Uterus (tissue), 4 donors: ENCODE measurements around the gene CORO1C. TPM values are rescaled to one million over a fixed set of nuclear protein-coding genes. Genes with fewer than 3 reads are reported as not detected.
A peak's percentile ranks its signal among the peaks of the same experiment; 100 is the strongest.
"Not testable (repeated sequence)": the region's sequence is repeated elsewhere in the genome, so short reads cannot be mapped to it uniquely, and the experiment has no call there.

Source experiments
- DNase-seq, 2 donors: peaks; one replicate each; pipeline ENCODE4 v3.0.0-alpha.2; 2019 to 2020
- H3K27ac ChIP-seq, 2 donors: fragments of 200-600 bp; sonication (generic); 1 replicate in 1 of 2; 2 replicates in 1 of 2; pipeline ENCODE4 v1.5.1; 2016 to 2018
- H3K27me3 ChIP-seq, 2 donors: fragments of 200-600 bp; sonication (generic); one replicate each; pipeline ENCODE4 v1.5.1; 2018 to 2019; ENCODE audit warnings: control low read depth in 1 of 2
- H3K36me3 ChIP-seq, 2 donors: fragments of 200-600 bp; sonication (generic); one replicate each; pipeline ENCODE4 v1.5.1; 2019; ENCODE audit warnings: control low read depth in 1 of 2
- H3K4me1 ChIP-seq, 2 donors: fragments of 200-600 bp; sonication (generic); one replicate each; pipeline ENCODE4 v1.5.1; 2018 to 2019; ENCODE audit warnings: control low read depth in 1 of 2
- H3K4me3 ChIP-seq, 2 donors: fragments of 200-600 bp; sonication (generic); 1 replicate in 1 of 2; 2 replicates in 1 of 2; pipeline ENCODE4 v1.5.1; 2018 to 2019; ENCODE audit warnings: mild to moderate bottlenecking in 1 of 2
- H3K9me3 ChIP-seq, 2 donors: fragments of 200-600 bp; sonication (generic); one replicate each; pipeline ENCODE4 v1.5.1; 2019; ENCODE audit warnings: control low read depth in 1 of 2
- CTCF ChIP-seq, 4 experiments: fragments of 200-600 bp in 2 of 4; fragments of 450-650 bp in 2 of 4; sonication (generic) in 2 of 4; IDR thresholded peaks; one replicate each; pipeline ENCODE4 v1.5.1; 2016 to 2019; ENCODE audit warnings: antibody characterized with exemption in 4 of 4, mild to moderate bottlenecking in 2 of 4, moderate library complexity in 1 of 4
- POLR2A ChIP-seq, 2 donors: fragments of 450-650 bp; IDR thresholded peaks; one replicate each; pipeline ENCODE4 v1.6.1; 2016; ENCODE audit warnings: antibody characterized with exemption in 2 of 2, mild to moderate bottlenecking in 1 of 2, moderate library complexity in 1 of 2
- intact Hi-C: fragments of 100-400 bp; cut with DNase I; formaldehyde crosslinking; loops from one replicate; pipeline ENCODE4 v1.15.1; 2023; ENCODE audit warnings: low total_unique reads
- total RNA-seq, 4 donors: library from RNA; depleted of rRNA in 3 of 4; stranded (reverse); fragments of >200 nt in 3 of 4; gene quantifications; one replicate each; pipeline versions ENCODE4 v1.1.0 to v1.2.4, GENCODE V29; 2014 to 2023
- donor health status: DM: yes; HTN: yes; CAD: no.

The CORO1C gene
- total RNA-seq, 4 donors from 2014 or later: 129 to 357 (median 235) TPM

- DNase-seq: no peak
- Histone ChIP-seq H3K9me3 (no peaks in the 10 kb centered on the region), H3K4me3 (no peak overlapping the region), H3K27me3 (no peaks in the 10 kb centered on the region), H3K27ac (peak overlapping the region; percentile 66 to 69), H3K36me3 (no peaks in the 10 kb centered on the region), H3K4me1 (no peaks in the 10 kb centered on the region)
- TF ChIP-seq POLR2A (IDR thresholded peaks at IDR 0.05) (no peak), CTCF (IDR thresholded peaks at IDR 0.05) (no peak)
- intact Hi-C loops: loop anchor here (10.0 kb wide), 2 partner anchors 70 kb away; no protein-coding TSS in a partner anchor
These were observed 3.0 kb upstream of the CORO1C start for GRCh38 chr12:108734200-108734906.

- not testable (repeated sequence) for H3K4me3 ChIP-seq, H3K4me1 ChIP-seq, H3K27me3 ChIP-seq, DNase-seq, H3K36me3 ChIP-seq, H3K9me3 ChIP-seq
- H3K27ac ChIP-seq: peak overlapping the region; percentile 96 to 98
- intact Hi-C loops: loop anchor here (10.0 kb wide), 2 partner anchors 68 to 72 kb away; no protein-coding TSS in a partner anchor
These were observed 1.9 kb upstream of the CORO1C start for GRCh38 chr12:108733230-108733531.

GRCh38 chr12:108732489-108733229 lies 1.3 kb upstream of the CORO1C start:
- no peaks in the 10 kb centered on the region for H3K4me1 ChIP-seq
- H3K27ac ChIP-seq: peak overlapping the region; percentile 96 to 98
- no peaks in the 10 kb centered on the region for H3K27me3 ChIP-seq
- no peak for TF ChIP-seq POLR2A (IDR thresholded peaks at IDR 0.05)
- TF ChIP-seq CTCF (IDR thresholded peaks at IDR 0.05): no peak
- H3K9me3 ChIP-seq: no peaks in the 10 kb centered on the region
- no peaks in the 10 kb centered on the region for H3K36me3 ChIP-seq
- no peak for DNase-seq
- intact Hi-C loops: loop anchor here (10.0 kb wide), 2 partner anchors 68 to 72 kb away; no protein-coding TSS in a partner anchor
- peak overlapping the region; percentile 64 to 87 for H3K4me3 ChIP-seq

- TF ChIP-seq POLR2A (IDR thresholded peaks at IDR 0.05) (peak in 1 of 2 donors; percentile 67), CTCF (IDR thresholded peaks at IDR 0.05) (peak in 2 of 4 experiments; percentile 3 to 4)
- intact Hi-C loops: loop anchor here (10.0 kb wide), 2 partner anchors 67 to 73 kb away; no protein-coding TSS in a partner anchor
These were observed 646 bp upstream of the CORO1C start for GRCh38 chr12:108731866-108732461.

GRCh38 chr12:108730365-108731104 lies 783 bp downstream of the CORO1C start:
- peak; percentile 71 to 83 for DNase-seq
- Histone ChIP-seq H3K4me1 (no peaks in the 10 kb centered on the region), H3K9me3 (no peaks in the 10 kb centered on the region), H3K27ac (peak overlapping the region; percentile 96 to 98), H3K27me3 (no peaks in the 10 kb centered on the region), H3K36me3 (no peaks in the 10 kb centered on the region), H3K4me3 (peak overlapping the region; percentile 64 to 87)
- peak; percentile 66 to 70 for TF ChIP-seq POLR2A (IDR thresholded peaks at IDR 0.05)
- TF ChIP-seq CTCF (IDR thresholded peaks at IDR 0.05): no peak
- intact Hi-C loops: loop anchor here (10.0 kb wide), 2 partner anchors 66 to 74 kb away; no protein-coding TSS in a partner anchor

More at GRCh38 chr12:108731866-108732461, 646 bp upstream of the CORO1C start:
- Histone ChIP-seq H3K36me3 (no peaks in the 10 kb centered on the region), H3K9me3 (no peaks in the 10 kb centered on the region), H3K4me1 (no peaks in the 10 kb centered on the region), H3K27me3 (no peaks in the 10 kb centered on the region), H3K27ac (peak overlapping the region; percentile 96 to 98), H3K4me3 (peak overlapping the region; percentile 64 to 87)
- DNase-seq: peak; percentile 100
